NCI-H1092 (cell line): ENCODE results near the gene VWA8.

Source experiments
- DNase-seq: peaks from one replicate; lab custom pipeline; 2025; lab: John Stamatoyannopoulos, UW

Gene VWA8

DNA sequence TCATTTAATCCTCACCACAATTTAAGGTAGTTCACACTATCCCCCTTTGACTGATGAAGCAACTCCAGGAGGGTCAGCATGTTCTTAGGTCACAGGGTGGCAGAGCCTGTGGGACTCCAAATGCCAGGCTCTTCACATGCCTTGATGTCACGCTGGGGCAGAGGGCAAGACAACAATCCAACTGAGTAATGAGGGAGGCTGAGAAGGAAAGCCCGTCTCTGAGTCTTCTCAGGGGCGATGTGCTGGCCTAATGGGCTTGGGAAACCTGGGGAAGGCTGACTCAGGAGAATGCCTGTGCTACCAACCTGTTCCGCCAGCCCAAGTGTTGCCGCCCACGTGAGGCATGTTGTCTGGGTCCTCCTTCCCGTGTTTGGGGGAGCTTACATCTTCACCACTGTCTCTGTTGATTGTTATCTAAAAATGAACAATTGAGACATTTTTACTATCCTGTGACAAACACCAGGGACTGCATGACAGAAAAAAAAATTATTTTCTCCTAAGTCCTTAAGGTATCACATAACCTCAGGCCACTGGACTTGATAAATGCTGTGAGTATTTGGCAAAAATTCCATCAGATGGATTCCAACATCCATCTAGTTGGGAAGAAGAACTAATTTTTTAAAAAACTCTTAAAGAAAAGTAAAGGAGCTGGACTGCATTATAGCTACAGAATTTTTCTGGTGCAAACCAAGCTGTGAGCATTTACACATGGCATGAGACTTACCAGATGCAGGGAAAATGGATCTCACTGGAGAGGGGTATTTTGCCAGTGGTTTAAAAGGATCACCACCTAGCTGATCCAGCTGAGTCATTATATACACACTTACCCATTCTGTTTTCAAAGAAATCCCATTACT, 346.0 kb downstream of the VWA8 start:
- no peak for DNase-seq

DNA sequence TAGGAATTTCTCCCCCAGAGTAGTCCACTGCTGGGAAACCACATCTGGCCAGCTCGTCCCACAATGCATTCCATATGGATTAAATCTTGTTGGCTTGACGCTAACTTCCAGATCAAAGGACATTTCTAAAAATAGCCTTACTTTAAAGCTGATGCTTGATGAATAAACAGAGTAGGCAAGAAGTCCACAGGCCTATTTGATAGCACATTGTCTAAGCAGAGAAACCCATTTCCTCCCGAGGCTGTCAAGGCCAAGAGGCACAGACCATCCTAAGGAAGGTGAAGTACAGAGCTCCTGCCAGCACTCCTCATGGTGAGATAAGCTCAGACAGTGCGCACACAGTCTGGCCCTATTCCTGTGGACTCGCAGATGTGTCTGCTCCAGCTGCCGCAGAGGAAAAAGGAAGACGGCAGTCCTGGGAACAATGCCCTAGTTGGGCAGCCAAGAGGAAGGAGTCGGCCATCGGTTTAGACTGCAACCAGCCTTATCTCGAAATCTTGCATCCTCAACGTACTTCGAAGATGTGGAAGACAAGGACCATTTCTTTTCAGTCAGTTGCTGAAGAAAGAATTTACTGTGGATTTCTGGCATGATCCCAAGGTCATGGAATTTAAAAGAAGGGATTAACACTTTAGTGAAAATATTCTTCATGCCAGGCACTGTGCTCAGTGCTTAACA, 346.8 kb downstream of the VWA8 start:
- no peak for DNase-seq

DNA sequence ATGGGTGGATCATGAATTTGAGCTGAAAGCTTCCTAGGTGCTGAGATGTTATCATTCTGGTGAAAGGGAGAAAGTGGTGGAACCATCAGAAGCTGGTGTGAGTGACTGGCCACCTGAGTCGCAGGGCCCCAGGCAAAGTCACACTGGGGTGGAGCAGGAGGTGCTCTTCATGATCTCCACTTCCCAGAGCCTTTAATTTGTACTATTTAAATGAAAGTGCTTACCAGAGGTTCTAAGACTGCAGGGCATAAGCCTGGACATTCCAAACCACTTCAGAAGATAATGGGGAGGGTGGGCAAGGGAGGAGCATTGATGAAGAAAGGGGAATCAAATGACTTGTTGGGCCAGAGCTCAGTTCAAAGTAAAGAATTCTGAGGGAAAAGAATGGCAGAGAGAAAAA, 347.4 kb downstream of the VWA8 start:
- DNase-seq: no peak

DNA sequence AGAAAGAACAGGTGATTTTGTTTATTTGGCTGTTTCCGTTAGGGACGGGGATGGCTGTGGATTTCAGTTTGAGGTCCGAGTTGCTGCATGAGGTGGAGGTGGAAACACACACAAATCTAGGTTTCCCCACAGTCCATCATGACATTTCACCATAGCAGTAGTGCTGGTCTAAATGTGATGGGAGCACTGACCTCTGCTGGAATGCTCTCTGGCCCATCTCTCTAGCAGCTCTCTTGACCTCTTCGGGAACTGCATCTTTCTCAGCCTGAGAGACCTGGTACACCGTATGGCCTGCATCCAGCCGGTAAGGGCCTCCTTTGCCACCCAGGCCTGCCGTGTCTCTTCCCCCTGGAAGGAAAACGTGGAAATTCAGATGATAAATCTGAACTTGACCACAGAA, 349.5 kb downstream of the VWA8 start:
- no peak for DNase-seq

DNA sequence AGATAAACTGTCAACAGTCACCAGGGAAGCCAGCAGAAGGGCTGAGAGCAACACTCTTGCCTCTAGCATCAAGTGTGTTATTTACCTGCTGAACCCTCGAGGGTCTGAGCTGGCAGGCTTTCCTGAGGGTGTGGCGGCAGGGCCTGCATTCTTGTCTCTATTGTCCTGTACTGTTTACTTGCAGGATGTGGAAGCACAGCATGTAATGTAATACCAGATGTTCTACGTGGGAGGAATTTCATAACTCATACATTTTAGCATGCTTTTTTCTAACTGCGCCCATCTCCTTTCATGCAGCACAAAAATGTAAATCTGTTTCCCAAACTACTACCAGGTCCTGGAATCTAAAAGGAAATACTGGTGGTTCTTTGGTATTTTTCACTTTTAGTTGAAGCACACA, 350.5 kb downstream of the VWA8 start:
- DNase-seq: no peak

DNA sequence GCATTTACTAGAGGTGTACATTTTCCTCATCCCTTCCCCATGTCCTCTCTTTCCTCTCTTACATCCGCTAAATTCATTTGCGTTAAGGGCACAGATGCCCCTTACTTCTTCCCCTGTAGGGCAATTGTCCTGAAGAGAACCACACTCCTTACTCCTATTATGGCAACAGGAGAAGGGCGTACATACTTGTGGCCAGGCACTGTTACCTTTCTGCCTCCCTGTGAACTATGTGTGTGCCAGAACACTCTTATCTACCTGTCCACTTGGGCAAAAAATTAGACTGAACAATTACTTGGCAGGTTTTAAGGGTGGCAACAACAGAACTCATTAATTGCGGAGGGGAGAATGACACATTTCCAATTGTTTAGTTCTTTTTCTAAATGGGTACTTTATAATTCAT, 351.1 kb downstream of the VWA8 start:
- DNase-seq: no peak

DNA sequence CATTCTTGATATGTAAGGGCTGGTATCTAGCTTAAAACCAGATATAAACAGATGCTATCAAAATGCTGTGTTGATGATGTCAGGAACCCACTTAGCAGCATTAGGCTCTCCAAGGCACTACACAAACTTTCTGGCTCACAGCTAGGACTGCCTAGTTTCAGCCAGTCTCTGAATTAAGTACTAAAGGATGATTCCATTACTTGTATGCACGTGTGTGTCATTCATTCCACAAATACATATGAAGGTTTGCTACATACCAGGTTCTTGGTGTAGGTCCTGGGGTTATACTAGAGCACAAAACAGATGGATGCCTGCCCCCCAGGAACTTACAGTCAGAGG, 352.1 kb downstream of the VWA8 start:
- DNase-seq: no peak

DNA sequence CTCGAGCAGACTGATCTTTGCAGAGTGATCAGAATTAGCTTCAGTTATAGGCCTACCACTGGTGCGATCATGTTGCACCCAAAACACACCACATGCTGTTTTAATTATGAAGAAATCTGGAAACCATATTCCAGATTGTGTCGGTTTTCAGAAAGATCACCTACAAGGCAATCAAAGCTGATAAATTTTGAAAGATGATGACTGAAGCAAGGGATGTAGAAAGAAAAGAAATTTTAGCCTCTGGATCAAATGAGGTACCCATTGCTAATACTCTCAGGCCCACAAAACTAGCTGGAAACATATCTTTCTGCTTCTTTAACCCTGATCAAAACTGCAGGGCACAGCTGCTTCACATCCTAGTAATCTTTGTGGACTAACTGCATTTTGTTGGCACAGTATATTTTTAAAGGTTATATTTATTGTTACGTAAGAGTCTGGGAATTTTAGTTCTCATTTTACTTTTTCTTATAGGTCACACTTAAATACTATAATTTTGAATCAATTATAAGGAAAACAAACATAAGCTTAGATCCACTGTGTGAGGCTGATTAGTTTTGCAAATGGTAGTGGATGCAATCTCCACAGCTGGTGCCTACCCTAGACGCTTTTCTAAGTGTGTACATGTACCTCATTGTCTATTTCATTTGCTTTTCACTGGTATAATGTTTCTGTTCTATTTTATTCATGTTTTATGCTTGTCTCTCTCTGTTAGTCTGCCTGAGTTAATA, 352.6 kb downstream of the VWA8 start:
- DNase-seq: no peak

DNA sequence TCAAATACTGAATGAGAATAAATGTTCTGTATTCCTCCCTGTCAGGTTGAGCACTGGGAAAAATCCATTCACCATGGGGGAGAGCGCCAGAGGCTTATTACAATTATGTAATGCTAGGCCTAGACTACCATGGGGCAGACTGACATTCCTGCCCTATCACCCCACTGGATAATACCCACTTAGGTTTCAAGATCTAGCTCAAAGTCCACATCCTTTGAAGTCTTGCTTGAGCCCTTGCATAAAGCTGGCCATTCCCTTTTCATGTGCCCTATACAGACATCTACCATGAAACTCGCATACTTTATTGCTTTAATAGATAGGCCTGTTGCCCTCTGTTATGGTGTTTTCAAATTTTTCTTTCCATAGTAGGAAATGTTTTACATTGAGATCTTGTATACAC, 354.3 kb downstream of the VWA8 start:
- DNase-seq: no peak

DNA sequence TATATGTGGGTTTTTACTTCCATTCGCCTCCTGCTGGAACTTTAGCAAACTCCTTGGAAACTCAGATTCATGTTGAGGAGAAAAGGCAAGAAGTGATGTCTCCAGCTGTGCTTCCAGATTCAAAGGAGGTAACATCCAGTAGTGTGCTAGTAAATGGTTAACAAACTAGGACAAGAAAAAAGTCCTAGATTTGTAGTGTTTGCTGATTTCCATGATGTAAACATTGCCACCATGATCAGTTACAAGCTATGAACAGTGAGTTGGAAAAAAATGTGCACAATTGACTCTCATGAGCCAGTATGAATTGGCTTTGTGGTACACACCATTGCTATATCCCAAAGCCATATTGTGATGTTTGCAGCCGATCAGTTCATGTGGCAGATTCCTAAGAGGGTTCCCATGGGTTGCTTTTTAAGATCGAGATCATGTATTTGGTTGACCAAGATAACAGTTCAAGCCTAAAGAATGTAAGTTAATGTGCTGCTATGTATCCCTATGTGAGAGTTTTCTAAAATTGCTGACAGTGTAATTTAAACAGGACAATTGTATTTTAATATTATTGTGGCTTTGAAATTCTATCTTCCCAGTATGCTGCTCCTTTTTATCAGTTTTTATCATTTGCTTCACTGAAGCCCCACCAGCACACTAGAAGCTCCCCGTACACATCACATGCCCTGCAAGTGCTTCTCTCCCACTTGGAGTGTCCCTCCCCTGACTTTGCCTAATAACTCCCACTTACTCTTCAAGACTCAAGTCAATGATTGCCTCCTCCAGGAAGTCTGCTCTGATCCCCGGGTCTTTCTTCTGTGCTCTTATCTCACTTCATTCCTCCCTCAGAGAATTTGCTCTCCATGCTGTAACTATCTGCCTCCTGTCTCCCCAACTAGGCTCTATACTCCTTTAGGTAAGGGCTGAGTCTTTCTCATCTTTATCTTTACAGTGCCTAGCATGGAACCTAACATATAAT, 355.3 kb downstream of the VWA8 start:
- no peak for DNase-seq

DNA sequence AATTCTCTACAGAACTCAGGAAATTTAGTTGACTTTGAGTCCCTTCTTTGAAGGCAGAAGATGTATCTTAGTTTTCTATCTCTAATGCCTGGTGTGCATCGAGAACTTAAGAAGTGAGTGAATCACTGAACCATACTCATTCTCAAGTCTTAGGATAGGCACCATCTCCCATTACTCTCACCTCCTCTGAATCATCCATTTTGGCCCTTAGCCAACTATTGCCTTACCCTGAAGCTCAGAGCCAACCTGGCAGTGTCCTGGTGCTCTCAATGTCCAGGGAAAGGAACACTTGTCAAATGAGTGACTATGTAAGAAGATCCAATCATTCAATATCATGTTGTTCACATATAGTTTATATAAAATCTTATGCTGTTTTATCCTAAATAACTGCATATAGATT, 357.0 kb downstream of the VWA8 start:
- DNase-seq: no peak

DNA sequence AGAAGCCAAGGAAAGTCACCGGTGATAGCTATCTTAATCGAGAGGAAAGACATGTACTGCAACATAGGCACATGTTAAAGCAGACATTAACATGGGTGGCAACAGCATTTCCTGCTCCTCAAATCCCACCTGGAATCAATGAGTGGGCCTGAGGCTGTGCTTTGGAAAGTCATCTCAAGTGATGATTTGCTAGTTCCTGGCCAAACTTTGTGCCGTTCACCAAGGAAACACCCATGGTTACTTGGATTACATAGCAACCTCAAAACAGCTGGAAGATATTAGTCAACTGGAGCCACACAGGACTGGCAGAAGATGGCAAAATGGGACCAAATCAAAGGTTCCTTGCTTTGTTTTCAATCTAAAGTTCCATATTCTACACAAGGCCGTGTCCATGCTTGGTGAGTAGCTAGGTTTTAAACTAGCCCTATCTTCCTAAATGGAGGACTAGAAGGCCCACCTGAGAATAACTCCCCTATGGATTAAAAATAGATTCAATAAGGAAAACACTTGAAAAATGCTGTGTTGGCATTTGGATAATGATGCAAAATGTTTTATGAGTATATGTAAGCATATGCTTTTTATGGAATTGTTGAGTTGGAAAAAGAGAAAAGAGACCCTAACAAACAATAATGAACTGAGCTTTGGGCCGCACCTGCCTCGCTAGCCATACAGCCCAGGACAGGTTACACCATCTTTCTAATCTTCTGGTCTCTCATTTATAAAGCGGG, 359.0 kb downstream of the VWA8 start:
- DNase-seq: no peak

DNA sequence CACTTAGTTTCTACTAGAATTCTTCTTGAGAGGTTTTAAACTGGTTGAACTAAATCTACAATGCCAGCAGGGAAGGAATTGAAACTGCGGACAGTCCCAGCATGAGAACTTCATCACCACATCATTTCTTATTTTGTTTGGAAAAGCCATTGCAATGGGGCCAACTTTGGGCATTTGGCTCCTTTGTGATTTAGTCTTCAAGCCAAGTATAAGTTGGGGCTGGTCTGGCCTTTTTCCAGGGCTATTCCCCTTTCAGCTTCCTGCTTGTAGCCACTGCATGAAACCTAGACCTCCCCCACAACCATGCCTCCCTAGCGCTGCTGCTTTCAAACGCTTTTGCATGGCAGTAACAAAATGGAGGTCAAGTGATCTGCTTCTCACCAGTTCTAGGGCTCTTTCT, 361.3 kb downstream of the VWA8 start:
- DNase-seq: no peak

DNA sequence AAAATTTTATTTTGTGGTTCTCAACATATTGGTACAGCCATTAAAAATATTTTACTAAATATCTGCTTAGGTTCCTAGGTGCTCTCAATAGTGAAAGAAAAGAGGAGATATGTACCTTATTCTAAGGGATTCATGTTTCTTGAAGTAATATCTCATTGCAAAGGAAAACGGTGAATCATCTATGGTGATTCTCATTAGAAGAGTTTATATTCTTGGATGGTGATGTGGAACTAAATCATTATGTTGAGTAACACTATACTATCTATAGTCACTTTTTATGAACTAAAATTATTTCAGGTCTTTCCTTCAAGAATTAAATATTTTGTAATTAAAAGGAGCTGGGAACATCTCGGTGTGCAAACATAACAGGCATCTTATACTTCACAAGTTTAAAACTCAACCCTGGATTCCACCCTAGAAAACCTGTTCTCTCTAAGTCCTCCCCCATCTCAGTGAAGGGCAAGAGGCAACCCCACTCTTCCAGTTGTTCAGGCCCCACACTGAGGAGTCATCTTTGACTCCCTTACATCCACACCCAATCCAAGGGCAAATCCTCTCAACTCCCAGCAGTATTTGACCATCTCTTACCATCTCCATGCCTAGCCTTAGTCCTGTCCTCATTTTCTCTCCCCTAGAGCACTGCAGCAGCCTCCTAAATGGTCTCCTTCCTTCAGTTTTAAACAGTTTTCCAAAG, 363.4 kb downstream of the VWA8 start:
- no peak for DNase-seq

DNA sequence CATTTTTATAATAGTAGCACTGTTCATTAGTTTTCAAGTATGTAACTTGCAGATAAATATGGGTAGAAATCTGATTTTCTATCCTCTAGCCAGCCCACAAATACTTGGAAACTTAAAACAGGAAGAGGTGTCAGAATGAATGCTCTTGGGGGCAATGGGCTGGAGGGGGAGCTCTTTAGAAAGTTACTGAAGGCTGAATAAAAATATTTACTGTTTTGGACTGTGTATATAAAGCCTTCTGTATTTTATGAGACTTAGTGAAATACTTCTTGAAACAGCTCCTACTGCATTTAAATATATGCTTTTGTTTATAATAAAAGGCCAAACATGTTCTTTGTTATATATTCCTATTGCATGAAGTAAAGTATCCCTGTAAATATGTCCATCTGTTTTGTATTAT, 364.7 kb downstream of the VWA8 start:
- DNase-seq: no peak

DNA sequence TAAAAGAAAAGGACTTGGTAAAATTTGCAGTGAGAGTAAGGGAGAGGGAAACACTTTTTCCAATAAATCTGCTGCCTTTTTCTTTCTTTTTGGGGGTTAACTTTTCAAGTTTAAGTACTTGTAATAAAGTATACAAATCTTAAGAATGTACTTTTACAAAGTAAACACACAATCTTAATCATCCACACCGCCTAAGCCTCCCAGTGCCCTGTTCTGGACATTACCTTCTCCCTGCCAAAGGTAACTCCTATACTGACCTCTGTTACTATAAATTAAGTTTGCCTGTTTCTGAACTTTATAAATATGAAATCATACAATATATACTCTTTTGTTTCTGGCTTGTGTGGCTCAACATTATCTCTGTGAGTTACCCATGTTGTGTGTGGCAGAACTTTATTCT, 365.6 kb downstream of the VWA8 start:
- no peak for DNase-seq

DNA sequence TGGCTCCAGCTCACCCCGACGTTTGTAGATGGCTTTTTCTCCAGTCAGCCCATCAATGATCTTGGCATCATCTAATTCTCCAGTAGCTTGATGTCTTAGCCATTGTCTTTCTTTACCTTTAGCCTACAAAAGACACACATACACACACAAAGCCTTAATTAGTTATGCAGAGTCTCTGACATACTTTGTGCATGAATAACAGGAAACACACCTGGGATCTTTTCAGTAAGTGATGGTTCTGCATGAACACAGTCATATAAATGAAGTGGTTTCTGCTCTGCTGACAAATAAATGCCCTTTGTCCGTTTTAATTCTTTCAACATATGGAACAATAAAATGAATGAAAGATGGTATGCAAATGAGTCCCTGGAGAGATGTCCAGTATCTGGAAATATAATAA, 370.3 kb downstream of the VWA8 start:
- no peak for DNase-seq

DNA sequence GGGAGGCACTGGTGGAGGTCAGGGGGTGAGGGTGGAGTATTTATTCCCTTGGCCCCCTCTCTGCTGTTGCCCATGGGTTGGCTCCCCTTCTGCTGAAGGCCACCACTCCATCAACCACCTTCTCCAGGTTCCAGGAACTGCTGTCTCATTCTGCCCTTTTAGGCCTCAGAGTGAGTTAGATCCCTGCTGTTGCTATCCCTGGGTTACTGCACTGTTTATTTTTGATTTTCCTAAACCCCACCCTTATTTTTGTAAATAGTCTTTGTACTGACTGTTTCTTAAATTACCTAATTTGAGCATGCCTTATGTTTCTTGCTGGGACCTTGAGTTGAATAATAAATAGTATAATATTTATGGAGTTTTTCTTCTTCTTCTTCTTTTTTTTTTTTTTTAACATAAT, 370.8 kb downstream of the VWA8 start:
- DNase-seq: no peak

DNA sequence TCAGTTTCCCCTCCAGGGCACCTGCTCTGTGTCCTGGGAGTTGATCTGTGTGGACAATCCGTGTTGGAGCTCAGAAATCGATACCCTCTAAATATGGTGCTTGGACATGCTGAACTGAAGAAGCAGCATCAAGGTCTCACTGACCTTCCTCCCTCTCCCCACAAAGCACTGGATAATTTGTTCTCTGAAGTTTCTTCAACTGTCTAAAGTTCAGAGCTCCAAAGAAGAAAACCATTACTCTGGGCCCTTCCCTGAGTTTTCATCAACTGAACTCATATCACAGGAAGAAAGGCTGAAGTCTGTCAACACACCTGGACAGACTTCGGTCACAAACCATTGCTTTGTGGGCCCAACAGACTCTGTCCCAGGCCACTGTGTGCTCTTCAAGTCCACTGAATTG, 371.5 kb downstream of the VWA8 start:
- DNase-seq: no peak

DNA sequence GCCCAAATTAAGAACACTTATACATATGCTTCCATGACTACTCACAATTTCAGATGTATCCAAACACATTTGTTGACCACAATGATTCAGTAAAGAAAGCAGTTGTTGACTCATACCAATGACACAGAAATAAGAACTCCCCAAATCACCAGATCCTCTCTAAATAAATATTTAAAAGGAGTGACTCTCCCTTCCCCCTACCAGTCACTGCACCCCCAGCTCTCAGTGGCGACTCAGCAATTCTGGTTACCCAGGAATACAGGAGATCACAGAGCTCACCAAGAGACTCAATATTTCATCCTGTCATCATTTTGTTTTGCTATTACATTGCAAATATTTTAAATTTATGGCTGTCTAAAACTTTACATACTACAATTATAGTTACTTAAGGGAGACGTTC, 372.0 kb downstream of the VWA8 start:
- DNase-seq: no peak

DNA sequence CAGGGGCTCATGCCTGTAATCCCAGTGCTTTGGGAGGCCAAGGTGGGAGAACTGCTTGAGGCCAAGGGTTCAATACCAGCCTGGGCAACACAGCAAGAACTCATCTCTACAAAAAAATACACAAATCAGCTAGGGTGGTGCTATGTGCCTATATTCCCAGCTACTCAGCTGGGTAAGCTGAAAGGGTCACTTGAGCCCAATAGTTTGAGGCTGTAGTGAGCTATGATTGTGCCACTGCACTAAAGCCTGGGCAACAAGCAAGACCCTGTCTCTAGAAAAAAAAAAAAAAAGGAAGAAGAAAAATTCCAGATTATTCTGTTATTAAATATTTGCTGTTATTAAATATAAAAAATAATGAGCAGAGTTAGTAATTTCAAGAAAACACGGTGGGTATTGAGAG, 372.5 kb downstream of the VWA8 start:
- DNase-seq: no peak
